Activated naive CD4-positive, alpha-beta T cell treated with anti-CD3 and anti-CD28 coated beads, Interleukin-2, amount 10 ng/mL, durations not matched to agents 7 days and 5 days (primary cell): ENCODE measurements around the gene RAC2.
"Not testable (repeated sequence)": the region's sequence is repeated elsewhere in the genome, so short reads cannot be mapped to it uniquely, and the experiment has no call there.

Experiments
- CTCF ChIA-PET: fragments of 350-600 bp; sonication (Branson Sonifier 250); formaldehyde crosslinking; loops from one replicate; lab custom pipeline; 2021; ENCODE audit warnings: antibody characterized with exemption; lab: Charles Lee
- DNase-seq: peaks from one replicate; pipeline ENCODE4 v3.0.0-alpha.2; 2020
- H3K27ac Mint-ChIP-seq: one replicate; pipeline ENCODE4 v1.8.0; 2021; ENCODE audit warnings: mild to moderate bottlenecking, moderate library complexity, mixed read lengths
- H3K27me3 Mint-ChIP-seq: one replicate; pipeline ENCODE4 v1.8.0; 2021; ENCODE audit warnings: mild to moderate bottlenecking, mixed read lengths
- H3K36me3 Mint-ChIP-seq: one replicate; pipeline ENCODE4 v1.8.0; 2021; ENCODE audit warnings: mixed read lengths
- H3K4me1 Mint-ChIP-seq: one replicate; pipeline ENCODE4 v1.8.0; 2021; ENCODE audit warnings: mixed read lengths
- H3K4me3 Mint-ChIP-seq: one replicate; pipeline ENCODE4 v1.8.0; 2021; ENCODE audit warnings: mild to moderate bottlenecking, moderate library complexity, mixed read lengths
- H3K9me3 Mint-ChIP-seq: one replicate; pipeline ENCODE4 v1.8.0; 2021; ENCODE audit warnings: mixed read lengths

RAC2 gene

DNA sequence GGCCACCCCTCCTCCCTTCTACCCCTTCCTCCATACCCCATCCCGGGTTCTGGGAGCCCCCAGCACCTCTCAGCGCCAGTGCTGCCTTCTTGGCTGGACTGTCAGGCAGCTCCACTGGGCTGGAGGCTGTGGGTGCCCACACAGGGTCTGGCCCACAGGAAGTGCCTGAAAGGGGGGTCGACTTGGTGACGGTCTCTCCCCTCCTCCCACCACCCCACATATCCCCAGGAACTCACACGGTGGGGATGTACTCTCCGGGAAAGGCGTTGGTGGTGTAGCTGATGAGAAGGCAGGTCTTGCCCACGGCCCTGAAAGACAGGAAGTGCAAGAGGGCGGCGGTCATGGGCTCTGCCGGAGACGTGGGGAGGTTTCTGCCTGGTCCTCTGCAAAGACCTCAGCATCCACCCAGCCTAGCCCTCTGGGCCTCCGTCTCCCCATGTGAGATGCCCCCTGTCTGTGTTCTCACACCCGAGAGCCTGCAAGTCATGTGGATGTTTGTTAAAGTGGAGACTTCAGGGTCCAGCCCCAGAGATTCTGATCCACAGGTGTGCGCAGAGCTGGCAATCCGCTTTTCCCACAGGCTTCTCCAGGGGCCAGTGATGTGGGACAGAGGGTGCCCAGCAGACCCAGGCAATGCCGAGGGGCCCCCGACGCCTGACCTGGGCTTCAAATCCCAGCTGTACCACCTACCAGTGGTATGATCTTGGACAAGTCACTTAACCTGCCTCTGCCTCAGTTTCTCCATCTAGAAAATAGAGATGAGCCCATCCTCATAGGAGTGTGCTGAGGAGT lies 2.5 kb downstream of the RAC2 start:
- Mint-ChIP-seq H3K4me1 (peaks cover 73% of the 10 kb centered on the region), H3K9me3 (no peaks in the 10 kb centered on the region), H3K27me3 (peaks cover 5% of the 10 kb centered on the region), H3K4me3 (peak overlapping the region; percentile 100), H3K36me3 (peaks cover 66% of the 10 kb centered on the region), H3K27ac (peak overlapping the region; percentile 94)
- CTCF ChIA-PET = interaction anchor here (0.7 to 9.8 kb wide), 15 partner anchors 9 to 358 kb away, joined by 3 to 134 read pairs (median 3); partner anchors contain the start of gene CYTH4
- DNase-seq = peak; percentile 75

- Mint-ChIP-seq H3K4me1 (peaks cover 79% of the 10 kb centered on the region), H3K27me3 (peaks cover 5% of the 10 kb centered on the region), H3K36me3 (peaks cover 72% of the 10 kb centered on the region), H3K4me3 (peak overlapping the region; percentile 100), H3K27ac (peak overlapping the region; percentile 94), H3K9me3 (no peaks in the 10 kb centered on the region)
- peak; percentile 39 for DNase-seq
- CTCF ChIA-PET = interaction anchor here (0.7 to 9.8 kb wide), 4 partner anchors 10 to 359 kb away, joined by 3 to 134 read pairs (median 4); no protein-coding TSS in a partner anchor
Observed at GRCh38 chr22:37240941-37241320, 3.1 kb downstream of the RAC2 start.

- no peak for DNase-seq
- peaks cover 78% of the 10 kb centered on the region for H3K36me3 Mint-ChIP-seq
- H3K27ac Mint-ChIP-seq = peak overlapping the region; percentile 94
- peak overlapping the region; percentile 100 for H3K4me3 Mint-ChIP-seq
- CTCF ChIA-PET = interaction anchor here (0.6 to 9.8 kb wide), 7 partner anchors 10 to 360 kb away, joined by 3 to 134 read pairs (median 3); no protein-coding TSS in a partner anchor
- H3K9me3 Mint-ChIP-seq = no peaks in the 10 kb centered on the region
- H3K4me1 Mint-ChIP-seq = peaks cover 79% of the 10 kb centered on the region
- H3K27me3 Mint-ChIP-seq = peaks cover 5% of the 10 kb centered on the region
Observed at GRCh38 chr22:37240240-37240940, 3.7 kb downstream of the RAC2 start.

GRCh38 chr22:37239336-37240239 lies 4.5 kb downstream of the RAC2 start:
- Mint-ChIP-seq H3K36me3 (peaks cover 86% of the 10 kb centered on the region), H3K4me1 (peaks cover 79% of the 10 kb centered on the region), H3K27me3 (peaks cover 5% of the 10 kb centered on the region), H3K9me3 (no peaks in the 10 kb centered on the region), H3K4me3 (peak overlapping the region; percentile 100), H3K27ac (peak overlapping the region; percentile 94)
- DNase-seq = no peak
- CTCF ChIA-PET = interaction anchor here (0.7 to 9.8 kb wide), 7 partner anchors 10 to 40 kb away, joined by 3 to 134 read pairs (median 5); no protein-coding TSS in a partner anchor

- CTCF ChIA-PET = interaction anchor here (0.7 to 9.8 kb wide), 7 partner anchors 11 to 329 kb away, joined by 3 to 134 read pairs (median 3); no protein-coding TSS in a partner anchor
- Mint-ChIP-seq H3K4me1 (peaks cover 92% of the 10 kb centered on the region), H3K9me3 (no peaks in the 10 kb centered on the region), H3K27me3 (no peaks in the 10 kb centered on the region), H3K36me3 (peaks cover 93% of the 10 kb centered on the region), H3K4me3 (peak overlapping the region; percentile 100), H3K27ac (peak overlapping the region; percentile 94)
- DNase-seq = no peak
Observed at GRCh38 chr22:37237371-37238268, 6.4 kb downstream of the RAC2 start.

- CTCF ChIA-PET = no interaction called here
- H3K27me3 Mint-ChIP-seq = no peaks in the 10 kb centered on the region
- H3K4me3 Mint-ChIP-seq = peak overlapping the region; percentile 69
- no peaks in the 10 kb centered on the region for H3K9me3 Mint-ChIP-seq
- peaks cover 98% of the 10 kb centered on the region for H3K4me1 Mint-ChIP-seq
- peak; percentile 20 for DNase-seq
- peaks cover 93% of the 10 kb centered on the region for H3K36me3 Mint-ChIP-seq
- peak overlapping the region; percentile 98 for H3K27ac Mint-ChIP-seq
Observed at GRCh38 chr22:37235897-37236607, 8.0 kb downstream of the RAC2 start.

DNA sequence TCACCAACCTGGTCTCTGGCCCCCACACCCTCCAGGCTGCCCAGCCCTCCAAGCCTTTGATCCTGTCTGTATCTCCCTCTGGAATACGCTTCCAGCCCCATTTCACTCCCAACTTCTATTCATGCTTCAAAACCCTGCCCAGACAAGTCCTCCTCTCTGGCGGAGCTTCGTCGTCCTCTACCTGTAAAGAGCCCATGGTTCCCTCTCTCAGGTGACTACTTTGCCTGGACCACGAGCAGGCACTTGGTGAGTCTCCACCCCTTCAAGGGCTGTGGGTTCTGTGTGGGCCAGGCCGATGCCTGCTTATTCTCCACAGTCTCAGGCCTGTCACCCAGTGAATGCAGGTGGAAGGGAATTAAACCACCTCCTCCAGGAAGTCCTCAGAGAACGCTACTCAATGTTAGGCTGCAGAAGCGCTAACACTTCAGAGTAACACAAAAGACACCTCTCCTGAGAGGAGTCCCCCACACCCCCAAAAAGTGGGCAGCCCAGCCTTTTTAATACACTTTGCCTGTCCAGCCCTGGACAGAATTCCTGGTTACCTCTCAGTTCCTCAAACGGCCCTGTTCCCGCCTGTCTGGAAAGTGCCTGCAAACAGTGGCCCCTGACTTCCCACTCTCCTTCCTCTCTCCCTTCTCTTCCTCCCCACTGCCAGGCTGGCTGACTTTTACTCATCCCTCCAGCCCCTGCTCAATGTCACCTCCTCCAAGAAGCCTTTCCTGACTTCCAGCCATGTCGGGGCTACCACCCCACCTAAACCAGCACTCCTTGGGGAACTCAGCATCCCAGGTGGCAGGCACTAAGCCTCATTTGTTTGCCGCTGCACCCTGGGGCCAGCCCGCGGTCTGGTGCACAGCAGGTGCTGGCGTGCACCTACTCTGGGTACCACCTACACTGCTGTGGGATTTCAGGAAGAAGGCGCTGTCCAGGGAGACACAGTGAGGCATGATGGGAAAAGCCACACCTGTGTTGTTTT lies 9.0 kb downstream of the RAC2 start:
- peak; percentile 21 for DNase-seq
- no peaks in the 10 kb centered on the region for H3K27me3 Mint-ChIP-seq
- H3K4me3 Mint-ChIP-seq = peak overlapping the region; percentile 46
- H3K9me3 Mint-ChIP-seq = no peaks in the 10 kb centered on the region
- peaks cover 98% of the 10 kb centered on the region for H3K4me1 Mint-ChIP-seq
- peaks cover 89% of the 10 kb centered on the region for H3K36me3 Mint-ChIP-seq
- peak overlapping the region; percentile 98 for H3K27ac Mint-ChIP-seq
- CTCF ChIA-PET = interaction anchor here (0.6 kb wide), 1 partner anchor 34 kb away, joined by 3 read pairs; no protein-coding TSS in a partner anchor

DNA sequence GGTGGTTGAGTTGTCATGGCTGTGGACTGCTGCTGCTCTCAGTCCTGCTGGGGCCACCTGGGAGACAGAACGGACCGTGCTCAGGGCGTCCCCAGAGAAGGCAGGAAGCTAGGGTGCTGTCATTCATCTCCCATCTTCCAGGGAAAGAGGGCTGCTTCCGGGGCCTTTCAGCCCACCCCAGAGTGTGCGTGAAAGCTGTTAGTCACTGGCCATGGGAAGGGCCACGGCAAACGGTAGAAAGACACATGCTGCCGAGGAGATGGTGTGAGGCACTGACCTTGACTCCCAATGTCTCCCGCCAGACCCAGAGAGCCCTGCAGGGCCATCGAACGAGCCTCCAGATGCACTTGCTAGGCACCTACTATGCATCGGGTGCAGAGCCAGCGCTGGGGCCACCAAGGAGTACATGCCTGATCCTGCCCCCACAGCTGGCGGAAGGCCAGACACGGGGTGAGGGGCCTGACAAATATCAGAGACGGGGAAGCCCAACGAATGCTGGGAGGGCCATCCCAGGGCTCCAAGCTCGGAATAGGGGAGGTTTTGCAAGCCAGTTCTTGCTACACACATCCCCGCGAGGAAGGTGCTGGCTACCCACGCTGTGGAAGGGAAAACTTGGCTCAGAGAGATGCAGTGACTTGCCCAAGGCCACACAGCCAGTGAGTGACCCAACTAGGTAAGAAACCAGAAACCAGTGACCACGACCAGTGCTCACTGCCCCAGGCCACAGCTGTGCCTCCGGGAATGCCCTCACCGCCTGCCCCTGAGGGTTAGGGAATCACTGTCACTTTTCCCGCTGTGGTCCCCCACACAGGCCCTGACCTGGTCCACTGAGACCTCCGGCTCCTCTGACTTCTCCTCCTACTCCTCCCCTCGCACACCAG lies 10.1 kb downstream of the RAC2 start:
- H3K36me3 Mint-ChIP-seq = peaks cover 91% of the 10 kb centered on the region
- DNase-seq = peak; percentile 26
- H3K4me1 Mint-ChIP-seq = peaks cover 98% of the 10 kb centered on the region
- H3K4me3 Mint-ChIP-seq = peak overlapping the region; percentile 52
- no peaks in the 10 kb centered on the region for H3K27me3 Mint-ChIP-seq
- CTCF ChIA-PET = no interaction called here
- H3K9me3 Mint-ChIP-seq = no peaks in the 10 kb centered on the region
- H3K27ac Mint-ChIP-seq = peak overlapping the region; percentile 98

DNA sequence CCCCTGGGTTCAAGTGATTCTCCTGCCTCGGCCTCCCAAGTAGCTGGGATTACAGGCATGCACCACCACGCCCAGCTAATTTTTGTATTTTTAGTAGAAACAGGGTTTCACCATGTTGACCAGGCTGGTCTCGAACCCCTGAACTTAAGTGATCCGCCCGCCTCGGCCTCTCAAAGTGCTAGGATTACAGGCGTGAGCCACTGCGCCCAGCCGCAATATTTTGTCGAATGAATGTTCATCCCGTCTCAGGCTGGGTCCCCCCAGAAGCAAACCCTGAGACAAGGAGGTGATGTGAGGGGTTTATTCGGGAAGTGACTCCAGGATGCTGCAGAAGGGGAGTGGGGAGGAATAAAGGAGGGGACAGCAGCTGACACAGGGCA lies 10.7 kb downstream of the RAC2 start:
- H3K9me3 Mint-ChIP-seq, H3K27me3 Mint-ChIP-seq, DNase-seq, CTCF ChIA-PET: not testable (repeated sequence)
- Mint-ChIP-seq H3K27ac (peak overlapping the region; percentile 98), H3K36me3 (peaks cover 91% of the 10 kb centered on the region), H3K4me1 (peaks cover 98% of the 10 kb centered on the region), H3K4me3 (peak overlapping the region; percentile 52)

GRCh38 chr22:37232140-37232998 lies 11.7 kb downstream of the RAC2 start:
- peaks cover 90% of the 10 kb centered on the region for H3K36me3 Mint-ChIP-seq
- no peaks in the 10 kb centered on the region for H3K27me3 Mint-ChIP-seq
- CTCF ChIA-PET = interaction anchor here (0.7 to 1.2 kb wide), 2 partner anchors 10 to 27 kb away, joined by 3 to 4 read pairs; no protein-coding TSS in a partner anchor

More at GRCh38 chr22:37232140-37232998, 11.7 kb downstream of the RAC2 start:
- Mint-ChIP-seq H3K4me3 (peak overlapping the region; percentile 71), H3K27ac (peak overlapping the region; percentile 98), H3K4me1 (peaks cover 99% of the 10 kb centered on the region), H3K9me3 (no peaks in the 10 kb centered on the region)
- DNase-seq = peak; percentile 54
